Fibroblast of lung (primary cell): ENCODE measurements around the gene PCNT.

ENCODE experiments used
- EZH2 ChIP-seq: IDR thresholded peaks from 2 replicates; pipeline ENCODE4 v1.5.1; 2012; ENCODE audit warnings: low read length, control low read depth, mild to moderate bottlenecking; ENCODE audit errors: missing control alignments
- TF ChIP-seq, protein P1 (sequence below), 2 donors: IDR thresholded peaks in 1 of 2; conservative IDR thresholded peaks in 1 of 2; 1 replicate in 1 of 2; 2 replicates in 1 of 2; pipeline ENCODE4 v1.5.1; 2011 to 2012; ENCODE audit warnings: low read length in 2 of 2, control low read depth in 1 of 2, inconsistent platforms in 1 of 2, low read depth in 1 of 2, mild to moderate bottlenecking in 1 of 2

- TF ChIP-seq, protein P1, sequence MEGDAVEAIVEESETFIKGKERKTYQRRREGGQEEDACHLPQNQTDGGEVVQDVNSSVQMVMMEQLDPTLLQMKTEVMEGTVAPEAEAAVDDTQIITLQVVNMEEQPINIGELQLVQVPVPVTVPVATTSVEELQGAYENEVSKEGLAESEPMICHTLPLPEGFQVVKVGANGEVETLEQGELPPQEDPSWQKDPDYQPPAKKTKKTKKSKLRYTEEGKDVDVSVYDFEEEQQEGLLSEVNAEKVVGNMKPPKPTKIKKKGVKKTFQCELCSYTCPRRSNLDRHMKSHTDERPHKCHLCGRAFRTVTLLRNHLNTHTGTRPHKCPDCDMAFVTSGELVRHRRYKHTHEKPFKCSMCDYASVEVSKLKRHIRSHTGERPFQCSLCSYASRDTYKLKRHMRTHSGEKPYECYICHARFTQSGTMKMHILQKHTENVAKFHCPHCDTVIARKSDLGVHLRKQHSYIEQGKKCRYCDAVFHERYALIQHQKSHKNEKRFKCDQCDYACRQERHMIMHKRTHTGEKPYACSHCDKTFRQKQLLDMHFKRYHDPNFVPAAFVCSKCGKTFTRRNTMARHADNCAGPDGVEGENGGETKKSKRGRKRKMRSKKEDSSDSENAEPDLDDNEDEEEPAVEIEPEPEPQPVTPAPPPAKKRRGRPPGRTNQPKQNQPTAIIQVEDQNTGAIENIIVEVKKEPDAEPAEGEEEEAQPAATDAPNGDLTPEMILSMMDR (conservative IDR thresholded peaks at IDR 0.05 in 1 of 2, IDR thresholded peaks at IDR 0.05 in 1 of 2; ENCODE audit: low read depth in 1 of 2, low read length in 2 of 2): no peak
- no peak for TF ChIP-seq EZH2
Measured at GRCh38 chr21:46329796-46330195, 5.8 kb downstream of the PCNT start.
